Measurements from ENCODE around the gene PANK4. TPM values are rescaled to one million over a fixed set of nuclear protein-coding genes. Genes with fewer than 3 reads are reported as not detected.

The PANK4 gene
- polyA plus RNA-seq, 1 donor (not counting 4 experiments of a cell fraction or from before 2014, with no cell fraction given) = 14.5 TPM

DNA sequence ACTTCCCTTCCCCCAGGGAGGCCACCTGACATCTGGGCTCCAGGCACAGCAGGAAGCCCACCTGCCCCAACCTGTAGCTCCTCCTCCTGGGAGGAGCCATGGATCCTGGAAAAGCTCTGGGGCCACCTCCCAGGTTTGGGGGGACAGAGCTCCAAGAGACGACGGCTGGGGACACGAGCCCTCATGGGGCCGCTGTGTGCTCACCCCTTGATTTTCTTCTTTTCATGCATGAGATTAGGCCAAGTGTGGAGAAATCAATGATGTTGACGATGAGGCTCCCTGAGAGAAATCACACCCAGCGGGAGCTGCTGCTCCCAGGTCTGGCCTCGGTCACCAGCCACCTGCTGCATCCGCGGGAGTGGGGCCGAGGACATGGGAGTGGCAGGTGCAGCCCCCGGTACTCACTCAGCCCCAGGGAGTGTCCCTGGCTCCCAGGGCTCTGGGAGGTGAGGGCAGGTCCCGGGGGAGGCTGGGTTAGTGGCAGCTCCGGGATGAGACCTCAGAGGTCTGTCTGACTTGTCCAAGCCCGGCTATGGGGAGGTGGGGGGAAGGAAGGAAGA, 38.5 kb upstream of the PANK4 start:
- H3K9ac ChIP-seq (ENCODE audit: control insufficient read depth, extremely low read depth, insufficient read depth, low read length) = no peak overlapping the region
- no peaks in the 10 kb centered on the region for H4K20me1 ChIP-seq (ENCODE audit: control insufficient read depth, extremely low read depth, insufficient read depth, low read length)
- dilution Hi-C loops (cut with MboI; ENCODE audit: extremely low pct_ligation_motif_present, low sequenced_read_pairs) = no loop called here
- no peaks in the 10 kb centered on the region for H3K79me2 ChIP-seq (ENCODE audit: control insufficient read depth, insufficient read depth, low read length)
- H3K9me1 ChIP-seq (ENCODE audit: control insufficient read depth, extremely low read depth, insufficient read depth, low read length) = no peaks in the 10 kb centered on the region
- FAIRE-seq (no peak), DNase-seq (ENCODE audit: low read depth, low spot score) (no peak)
- TF ChIP-seq EZH2 (IDR thresholded peaks at IDR 0.05; ENCODE audit: low read length) = no peak
- TF ChIP-seq CTCF (optimal IDR thresholded peaks at IDR 0.05 in 1 of 3, IDR thresholded peaks at IDR 0.05 in 1 of 3, conservative IDR thresholded peaks at IDR 0.05 in 1 of 3; ENCODE audit: extremely low read depth in 1 of 3, insufficient read depth in 2 of 3, low read length in 3 of 3) = no peak
- H3K27ac ChIP-seq (ENCODE audit: control insufficient read depth, insufficient read depth, low read length) = no peak overlapping the region
- no peaks in the 10 kb centered on the region for H3K9me3 ChIP-seq (ENCODE audit: control insufficient read depth, low read depth, low read length)
- H3K4me2 ChIP-seq (ENCODE audit: control insufficient read depth, extremely low read depth, insufficient read depth, low read depth, low read length) = no peak overlapping the region
- H3K36me3 ChIP-seq (ENCODE audit: control insufficient read depth in 2 of 2, extremely low read depth in 1 of 2, insufficient read depth in 2 of 2, low read length in 2 of 2) = no peaks in the 10 kb centered on the region
- H3K4me3 ChIP-seq (ENCODE audit: control insufficient read depth in 2 of 3, extremely low read depth in 1 of 3, insufficient read depth in 2 of 3, low read depth in 1 of 3, low read length in 3 of 3) = no peak overlapping the region
- no peaks in the 10 kb centered on the region for H3K4me1 ChIP-seq (ENCODE audit: control insufficient read depth, extremely low read depth, insufficient read depth, low read length)
- H2AFZ ChIP-seq (ENCODE audit: control insufficient read depth, low read length) = no peak overlapping the region
- H3K27me3 ChIP-seq (ENCODE audit: control insufficient read depth, extremely low read depth, insufficient read depth, low read length) = peaks cover 21% of the 10 kb centered on the region

DNA sequence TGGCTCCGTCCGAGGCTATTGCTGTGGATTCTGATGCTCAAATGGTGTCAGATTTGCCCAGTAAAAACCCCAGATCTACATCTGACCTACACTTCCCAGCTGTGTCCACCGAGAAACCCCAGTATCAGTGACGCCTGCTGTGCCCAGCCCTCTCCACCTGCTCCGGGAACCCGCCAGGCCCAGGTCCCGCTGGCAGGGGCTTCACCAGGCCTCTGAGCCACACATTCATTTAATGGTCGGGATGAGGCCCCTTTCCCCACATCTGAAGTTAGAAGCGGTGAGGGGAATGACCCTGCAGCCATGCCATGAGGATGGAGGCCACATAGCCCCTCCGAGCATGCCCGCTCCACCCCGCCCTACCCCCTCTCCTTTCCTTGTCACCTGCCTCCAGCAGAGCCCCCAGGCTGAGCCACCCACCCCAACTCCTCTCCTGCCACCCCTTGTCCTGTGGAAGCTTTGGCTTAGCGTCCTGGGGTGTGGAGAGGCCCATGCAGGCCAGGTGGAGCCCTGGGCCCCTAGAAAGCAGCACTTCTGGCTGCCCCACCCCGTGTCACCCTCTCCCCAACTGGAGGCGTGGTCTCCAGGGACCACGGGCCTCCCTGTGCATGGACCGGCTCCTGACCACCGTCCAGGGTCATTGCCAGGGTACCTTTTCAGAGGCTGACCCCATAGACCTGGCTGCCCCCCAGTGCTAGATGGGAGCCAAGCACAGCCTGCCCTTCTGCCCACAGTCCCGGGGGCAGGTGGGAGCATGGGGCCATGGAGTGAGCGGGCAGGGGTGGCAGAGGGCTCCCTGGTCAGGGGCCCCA, 37.8 kb upstream of the PANK4 start:
- FAIRE-seq = no peak
- no peaks in the 10 kb centered on the region for H3K79me2 ChIP-seq (ENCODE audit: control insufficient read depth, insufficient read depth, low read length)
- no peak for DNase-seq (ENCODE audit: low read depth, low spot score)
- no peaks in the 10 kb centered on the region for H3K9me3 ChIP-seq (ENCODE audit: control insufficient read depth, low read depth, low read length)
- H3K36me3 ChIP-seq (ENCODE audit: control insufficient read depth in 2 of 2, extremely low read depth in 1 of 2, insufficient read depth in 2 of 2, low read length in 2 of 2) = no peaks in the 10 kb centered on the region
- dilution Hi-C loops (cut with MboI; ENCODE audit: extremely low pct_ligation_motif_present, low sequenced_read_pairs) = no loop called here
- H3K4me1 ChIP-seq (ENCODE audit: control insufficient read depth, extremely low read depth, insufficient read depth, low read length) = no peaks in the 10 kb centered on the region
- peaks cover 21% of the 10 kb centered on the region for H3K27me3 ChIP-seq (ENCODE audit: control insufficient read depth, extremely low read depth, insufficient read depth, low read length)
- H3K27ac ChIP-seq (ENCODE audit: control insufficient read depth, insufficient read depth, low read length) = no peak overlapping the region
- no peaks in the 10 kb centered on the region for H4K20me1 ChIP-seq (ENCODE audit: control insufficient read depth, extremely low read depth, insufficient read depth, low read length)
- TF ChIP-seq CTCF (optimal IDR thresholded peaks at IDR 0.05 in 1 of 3, IDR thresholded peaks at IDR 0.05 in 1 of 3, conservative IDR thresholded peaks at IDR 0.05 in 1 of 3; ENCODE audit: extremely low read depth in 1 of 3, insufficient read depth in 2 of 3, low read length in 3 of 3) (no peak), EZH2 (IDR thresholded peaks at IDR 0.05; ENCODE audit: low read length) (no peak)
- H2AFZ ChIP-seq (ENCODE audit: control insufficient read depth, low read length) = no peak overlapping the region
- no peak overlapping the region for H3K4me3 ChIP-seq (ENCODE audit: control insufficient read depth in 2 of 3, extremely low read depth in 1 of 3, insufficient read depth in 2 of 3, low read depth in 1 of 3, low read length in 3 of 3)
- H3K4me2 ChIP-seq (ENCODE audit: control insufficient read depth, extremely low read depth, insufficient read depth, low read depth, low read length) = no peak overlapping the region
- no peak overlapping the region for H3K9ac ChIP-seq (ENCODE audit: control insufficient read depth, extremely low read depth, insufficient read depth, low read length)
- no peaks in the 10 kb centered on the region for H3K9me1 ChIP-seq (ENCODE audit: control insufficient read depth, extremely low read depth, insufficient read depth, low read length)

All from keratinocyte (primary cell).